MM.1S (cell line): Measurements from ENCODE around the gene GUCA1A.

Source experiments
- DNase-seq: peaks from one replicate; pipeline ENCODE4 v3.0.0-alpha.2; 2015
- H2AFZ ChIP-seq: fragments of 300-600 bp; sonication (generic); 2 replicates; pipeline ENCODE4 v1.6.0; 2016; ENCODE audit warnings: antibody characterized with exemption, low read length
- H3F3A ChIP-seq: fragments of 300-600 bp; sonication (generic); 2 replicates; pipeline ENCODE4 v1.6.1; 2016; ENCODE audit warnings: mild to moderate bottlenecking, antibody characterized with exemption, low read length, moderate library complexity, mixed read lengths; ENCODE audit not compliant: insufficient read depth
- H3K27ac ChIP-seq: fragments of 300-600 bp; sonication (generic); 2 replicates; pipeline ENCODE4 v1.5.1; 2016; ENCODE audit warnings: mild to moderate bottlenecking, low read length
- H3K27me3 ChIP-seq: fragments of 300-600 bp; sonication (generic); replicated peaks from 2 replicates; pipeline ENCODE4 v1.6.0; 2016; ENCODE audit warnings: low read length; ENCODE audit not compliant: insufficient read depth
- H3K36me3 ChIP-seq: fragments of 300-600 bp; sonication (generic); replicated peaks from 2 replicates; pipeline ENCODE4 v1.6.1; 2016; ENCODE audit warnings: mild to moderate bottlenecking, low read length, mixed read lengths; ENCODE audit not compliant: insufficient read depth
- H3K4me1 ChIP-seq: fragments of 300-600 bp; sonication (generic); 2 replicates; pipeline ENCODE4 v1.6.1; 2016; ENCODE audit warnings: low read length, mixed read lengths
- H3K4me2 ChIP-seq: fragments of 300-600 bp; sonication (generic); 2 replicates; pipeline ENCODE4 v1.6.0; 2016; ENCODE audit warnings: low read depth, low read length
- H3K4me3 ChIP-seq: fragments of 300-600 bp; sonication (generic); 2 replicates; pipeline ENCODE4 v1.5.1; 2016; ENCODE audit warnings: low read length, mixed read lengths
- H3K79me2 ChIP-seq: fragments of 300-600 bp; sonication (generic); 2 replicates; pipeline ENCODE4 v1.6.1; 2016; ENCODE audit warnings: mixed run types, low read length, mixed read lengths
- H3K9ac ChIP-seq: fragments of 300-600 bp; sonication (generic); 2 replicates; pipeline ENCODE4 v1.6.1; 2016; ENCODE audit warnings: low read length, mixed read lengths
- H3K9me2 ChIP-seq: fragments of 300-600 bp; sonication (generic); replicated peaks from 2 replicates; pipeline ENCODE4 v1.6.1; 2016; ENCODE audit warnings: mild to moderate bottlenecking, low read length, mixed read lengths; ENCODE audit not compliant: insufficient read depth
- H3K9me3 ChIP-seq: fragments of 300-600 bp; sonication (generic); replicated peaks from 2 replicates; pipeline ENCODE4 v1.6.1; 2016; ENCODE audit warnings: mild to moderate bottlenecking, low read length, mixed read lengths; ENCODE audit not compliant: insufficient read depth
- H4K20me1 ChIP-seq: fragments of 300-600 bp; sonication (generic); 2 replicates; pipeline ENCODE4 v1.6.1; 2016; ENCODE audit warnings: mild to moderate bottlenecking, low read length, moderate library complexity, mixed read lengths; ENCODE audit not compliant: insufficient read depth
- EZH2 ChIP-seq: fragments of 300-600 bp; sonication (generic); optimal IDR thresholded peaks from 2 replicates; pipeline ENCODE3; 2017; ENCODE audit warnings: low read depth, mild to moderate bottlenecking, antibody characterized with exemption, low read length, mixed read lengths
- EZH2phosphoT487 ChIP-seq: fragments of 300-600 bp; sonication (generic); IDR thresholded peaks from 2 replicates; pipeline ENCODE4 v1.6.1; 2018; ENCODE audit warnings: antibody characterized with exemption, low read length
- TF ChIP-seq, protein P1 (sequence below): fragments of 300-600 bp; sonication (generic); IDR thresholded peaks from 2 replicates; pipeline ENCODE4 v1.5.1; 2016; ENCODE audit warnings: antibody characterized with exemption, low read length, mixed read lengths

GUCA1A gene

DNA sequence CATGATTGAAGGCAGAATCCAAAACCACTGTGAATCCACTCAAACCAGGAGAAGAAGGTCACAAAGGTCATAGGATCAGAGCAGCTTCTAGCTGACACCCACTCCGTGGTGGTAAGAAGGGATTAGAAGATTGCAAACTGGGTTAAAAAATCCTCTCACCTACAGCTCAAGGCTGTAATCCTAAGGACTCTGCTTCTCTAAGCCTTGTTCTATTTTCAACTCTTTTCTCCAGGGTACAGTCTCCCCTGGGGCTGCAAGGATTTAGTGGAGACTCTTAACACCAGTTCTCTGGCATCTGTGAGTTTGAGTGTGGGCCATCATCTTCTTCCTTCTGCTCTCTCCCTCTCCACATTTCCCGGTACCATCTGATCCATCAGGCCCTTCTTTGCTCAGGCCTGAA is at the start of gene GUCA1A:
TSS of gene GUCA1A (plus strand) at position 264 of the 400 bp plus-strand sequence. CDS start 250 bp downstream, outside the sequence.
- H3K9ac ChIP-seq, result no peak within 1 kb of the TSS
- H3K9me3 ChIP-seq, result no peaks in the 10 kb centered on the region
- H3K36me3 ChIP-seq, result no peaks in the 10 kb centered on the region
- H3K79me2 ChIP-seq, result no peaks in the 10 kb centered on the region
- H3K4me3 ChIP-seq, result no peak within 1 kb of the TSS
- H4K20me1 ChIP-seq, result no peaks in the 10 kb centered on the region
- H2AFZ ChIP-seq, result no peak within 1 kb of the TSS
- no peak within 1 kb of the TSS for H3K4me2 ChIP-seq
- no peaks in the 10 kb centered on the region for H3K27me3 ChIP-seq
- DNase-seq, result no peak
- H3K9me2 ChIP-seq, result no peaks in the 10 kb centered on the region
- no peak within 1 kb of the TSS for H3K27ac ChIP-seq
- no peaks in the 10 kb centered on the region for H3F3A ChIP-seq
- TF ChIP-seq EZH2 (no peak), EZH2phosphoT487 (no peak)
- TF ChIP-seq, protein P1, sequence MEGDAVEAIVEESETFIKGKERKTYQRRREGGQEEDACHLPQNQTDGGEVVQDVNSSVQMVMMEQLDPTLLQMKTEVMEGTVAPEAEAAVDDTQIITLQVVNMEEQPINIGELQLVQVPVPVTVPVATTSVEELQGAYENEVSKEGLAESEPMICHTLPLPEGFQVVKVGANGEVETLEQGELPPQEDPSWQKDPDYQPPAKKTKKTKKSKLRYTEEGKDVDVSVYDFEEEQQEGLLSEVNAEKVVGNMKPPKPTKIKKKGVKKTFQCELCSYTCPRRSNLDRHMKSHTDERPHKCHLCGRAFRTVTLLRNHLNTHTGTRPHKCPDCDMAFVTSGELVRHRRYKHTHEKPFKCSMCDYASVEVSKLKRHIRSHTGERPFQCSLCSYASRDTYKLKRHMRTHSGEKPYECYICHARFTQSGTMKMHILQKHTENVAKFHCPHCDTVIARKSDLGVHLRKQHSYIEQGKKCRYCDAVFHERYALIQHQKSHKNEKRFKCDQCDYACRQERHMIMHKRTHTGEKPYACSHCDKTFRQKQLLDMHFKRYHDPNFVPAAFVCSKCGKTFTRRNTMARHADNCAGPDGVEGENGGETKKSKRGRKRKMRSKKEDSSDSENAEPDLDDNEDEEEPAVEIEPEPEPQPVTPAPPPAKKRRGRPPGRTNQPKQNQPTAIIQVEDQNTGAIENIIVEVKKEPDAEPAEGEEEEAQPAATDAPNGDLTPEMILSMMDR, result no peak
- no peaks in the 10 kb centered on the region for H3K4me1 ChIP-seq

DNA sequence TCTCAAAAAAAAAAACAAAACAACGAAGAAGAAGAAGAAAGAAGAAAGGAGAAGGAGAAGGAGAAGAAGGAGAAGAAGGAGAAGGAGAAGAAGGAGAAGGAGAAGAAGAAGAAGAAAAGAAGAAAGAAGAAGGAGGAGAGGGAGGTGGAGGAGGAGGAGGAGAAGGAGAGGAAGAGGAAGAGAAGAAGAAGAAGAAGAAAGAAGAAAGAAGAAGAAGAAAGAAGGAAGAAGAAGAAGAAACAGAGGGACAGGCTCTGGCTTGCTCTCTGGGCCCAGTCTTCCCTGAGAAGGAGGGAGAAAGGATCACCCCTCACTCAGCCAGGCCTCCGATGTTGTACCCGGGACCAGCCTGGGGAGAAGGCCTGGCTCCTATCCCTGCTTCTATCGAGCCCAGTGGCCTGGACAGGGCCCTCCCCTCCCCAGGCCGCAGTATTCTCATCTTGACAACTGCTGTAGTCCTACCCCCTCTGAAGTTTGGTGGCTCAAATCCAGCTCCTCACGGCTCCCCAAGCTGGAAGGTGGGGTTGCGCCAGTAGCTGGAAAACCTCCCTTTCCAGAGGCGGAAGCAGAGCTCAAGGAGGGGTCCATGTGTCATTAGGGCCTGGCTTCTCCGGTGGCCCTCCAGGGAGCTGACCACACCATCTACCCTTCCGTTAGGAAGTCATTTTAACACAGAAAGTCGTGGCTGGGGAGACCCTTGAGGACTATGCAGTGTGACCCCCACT is 49.6 kb upstream of the GUCA1A start:
- H3F3A ChIP-seq, result no peaks in the 10 kb centered on the region
- no peak overlapping the region for H3K4me3 ChIP-seq
- no peak overlapping the region for H3K9ac ChIP-seq
- no peak overlapping the region for H3K4me2 ChIP-seq
- no peaks in the 10 kb centered on the region for H3K79me2 ChIP-seq
- no peaks in the 10 kb centered on the region for H3K9me3 ChIP-seq
- no peak for TF ChIP-seq EZH2
- TF ChIP-seq, protein P1, result no peak
- TF ChIP-seq EZH2phosphoT487, result no peak
- no peaks in the 10 kb centered on the region for H4K20me1 ChIP-seq
- H3K4me1 ChIP-seq, result no peaks in the 10 kb centered on the region
- no peaks in the 10 kb centered on the region for H3K36me3 ChIP-seq
- no peak overlapping the region for H2AFZ ChIP-seq
- no peaks in the 10 kb centered on the region for H3K27me3 ChIP-seq
- DNase-seq, result no peak
- no peak overlapping the region for H3K27ac ChIP-seq
- no peaks in the 10 kb centered on the region for H3K9me2 ChIP-seq

DNA sequence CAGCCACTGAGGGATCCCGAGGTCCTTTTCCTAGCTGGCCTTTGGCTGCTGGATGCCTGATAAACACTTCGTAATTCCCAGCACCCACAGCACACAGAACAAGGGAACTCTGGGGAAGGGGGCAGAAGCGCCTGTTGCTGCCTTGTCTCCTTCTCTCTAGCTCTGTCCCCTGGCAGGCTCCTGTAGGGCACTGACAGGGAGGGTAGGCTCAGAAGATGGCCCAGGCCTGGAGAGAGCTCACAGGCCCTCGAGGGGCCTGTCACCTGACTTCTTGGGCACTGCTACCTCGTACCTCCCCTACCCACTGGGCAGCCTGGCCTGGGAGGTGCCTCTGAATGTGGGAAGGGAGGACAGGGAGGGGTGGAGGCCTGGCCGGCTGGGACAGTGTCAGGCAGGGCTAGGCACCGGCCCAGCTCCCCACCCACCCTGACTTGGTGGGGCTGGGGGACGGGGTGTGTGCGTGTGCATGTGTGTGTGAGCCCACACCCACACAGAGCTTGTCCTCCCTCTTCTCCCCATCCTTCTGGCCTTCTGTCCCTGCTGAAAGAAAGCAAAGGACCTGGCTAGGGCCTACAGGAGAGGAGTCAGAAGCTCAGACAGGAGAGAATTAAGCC is 48.8 kb upstream of the GUCA1A start:
- Histone ChIP-seq H3K4me1 (no peaks in the 10 kb centered on the region), H3K27me3 (no peaks in the 10 kb centered on the region), H3K36me3 (no peaks in the 10 kb centered on the region), H3K79me2 (no peaks in the 10 kb centered on the region), H3K9ac (no peak overlapping the region), H2AFZ (no peak overlapping the region), H3K4me3 (no peak overlapping the region), H3K9me2 (no peaks in the 10 kb centered on the region), H4K20me1 (no peaks in the 10 kb centered on the region), H3K4me2 (no peak overlapping the region), H3K27ac (no peak overlapping the region), H3F3A (no peaks in the 10 kb centered on the region), H3K9me3 (no peaks in the 10 kb centered on the region)
- no peak for DNase-seq
- TF ChIP-seq EZH2phosphoT487 (no peak), EZH2 (no peak)
- TF ChIP-seq, protein P1, result no peak
